WTC11 (cell line): Measurements from ENCODE around the gene GADL1. TPM values are rescaled to one million over a fixed set of nuclear protein-coding genes. Genes with fewer than 3 reads are reported as not detected.

Source experiments
- ATAC-seq: fragments of 200-7000 bp; cut with Tn5 transposase; 2 replicates; pipeline ENCODE4 v1.10.0; 2021; ENCODE audit warnings: mild to moderate bottlenecking, moderate library complexity
- CTCF ChIA-PET: fragments of 300-600 bp; sonication (Branson Sonifier 250); formaldehyde crosslinking; loops from one replicate; lab custom pipeline; 2021; ENCODE audit warnings: antibody characterized with exemption; lab: Charles Lee
- POLR2A ChIA-PET: fragments of 350-600 bp; sonication (Branson Sonifier 250); formaldehyde crosslinking; loops from one replicate; lab custom pipeline; 2021; ENCODE audit warnings: antibody characterized with exemption; lab: Charles Lee
- DNase-seq: peaks from one replicate; pipeline ENCODE4 v3.0.0; 2021; ENCODE audit warnings: low spot score
- H3K27ac Mint-ChIP-seq: 2 replicates; pipeline ENCODE4 v1.8.0; 2021; ENCODE audit warnings: mixed read lengths
- H3K27me3 Mint-ChIP-seq: 2 replicates; pipeline ENCODE4 v1.8.0; 2021; ENCODE audit warnings: low read depth, mild to moderate bottlenecking, moderate library complexity, mixed read lengths
- H3K36me3 Mint-ChIP-seq: 2 replicates; pipeline ENCODE4 v1.8.0; 2021; ENCODE audit warnings: mixed read lengths
- H3K4me1 Mint-ChIP-seq: 2 replicates; pipeline ENCODE4 v1.8.0; 2022; ENCODE audit warnings: mixed read lengths
- H3K4me3 Mint-ChIP-seq: 2 replicates; pipeline ENCODE4 v1.8.0; 2021; ENCODE audit warnings: mild to moderate bottlenecking, moderate library complexity, mixed read lengths
- H3K9me3 Mint-ChIP-seq: 2 replicates; pipeline ENCODE4 v1.8.0; 2021; ENCODE audit warnings: mixed read lengths
- CBFB ChIP-seq: sonication (generic); formaldehyde crosslinking; IDR thresholded peaks from 2 replicates; pipeline ENCODE4 v1.8.1; 2022; ENCODE audit warnings: mild to moderate bottlenecking, low read depth, missing genetic modification reagents
- KAT7 ChIP-seq: sonication (generic); formaldehyde crosslinking; IDR thresholded peaks from 2 replicates; pipeline ENCODE4 v1.8.1; 2023; ENCODE audit warnings: missing genetic modification reagents, mild to moderate bottlenecking, borderline replicate concordance
- MYBL2 ChIP-seq: sonication (generic); formaldehyde crosslinking; IDR thresholded peaks from 2 replicates; pipeline ENCODE4 v1.8.1; 2023; ENCODE audit warnings: mild to moderate bottlenecking, moderate library complexity, missing genetic modification reagents
- PRRX2 ChIP-seq: fragments of 250-450 bp; sonication (Bioruptor Pico); IDR thresholded peaks from 2 replicates; pipeline ENCODE4 v1.8.0; 2021; ENCODE audit warnings: mild to moderate bottlenecking
- ZBTB21 ChIP-seq: sonication (generic); formaldehyde crosslinking; IDR thresholded peaks from 2 replicates; pipeline ENCODE4 v1.8.1; 2023; ENCODE audit warnings: mild to moderate bottlenecking, missing genetic modification reagents, borderline replicate concordance
- ZNF423 ChIP-seq: fragments of 250-450 bp; sonication (Bioruptor Pico); IDR thresholded peaks from 2 replicates; pipeline ENCODE4 v2.1.2; 2022; ENCODE audit warnings: mild to moderate bottlenecking, moderate library complexity
- total RNA-seq: library from RNA; stranded (reverse); gene quantifications from 3 replicates; pipeline ENCODE4 v1.2.3, GENCODE V29; 2021
- TF ChIP-seq, protein P1 (sequence below): sonication (generic); formaldehyde crosslinking; IDR thresholded peaks from 2 replicates; pipeline ENCODE4 v1.8.1; 2023; ENCODE audit warnings: mild to moderate bottlenecking, missing genetic modification reagents
- TF ChIP-seq, protein P2 (sequence below): fragments of 250-450 bp; sonication (Bioruptor Pico); IDR thresholded peaks from 2 replicates; pipeline ENCODE4 v2.1.2; 2022; ENCODE audit warnings: mild to moderate bottlenecking, moderate library complexity
- TF ChIP-seq, protein P3 (sequence below): sonication (generic); formaldehyde crosslinking; IDR thresholded peaks from 2 replicates; pipeline ENCODE4 v1.8.0; 2022; ENCODE audit warnings: missing genetic modification reagents
- TF ChIP-seq, protein P4 (sequence below): sonication (generic); formaldehyde crosslinking; IDR thresholded peaks from 2 replicates; pipeline ENCODE4 v1.8.1; 2022; ENCODE audit warnings: mild to moderate bottlenecking, missing genetic modification reagents, moderate library complexity, borderline replicate concordance
- TF ChIP-seq, protein P5 (sequence below): sonication (generic); formaldehyde crosslinking; IDR thresholded peaks from 2 replicates; pipeline ENCODE4 v1.8.1; 2023; ENCODE audit warnings: mild to moderate bottlenecking, moderate library complexity, missing genetic modification reagents
- TF ChIP-seq, protein P6 (sequence below): fragments of 250-450 bp; sonication (Bioruptor Pico); IDR thresholded peaks from 2 replicates; pipeline ENCODE4 v1.9.0; 2021; ENCODE audit warnings: moderate library complexity, mild to moderate bottlenecking, inconsistent platforms, borderline replicate concordance
- TF ChIP-seq, protein P7 (sequence below): sonication (generic); formaldehyde crosslinking; IDR thresholded peaks from 2 replicates; pipeline ENCODE4 v1.8.1; 2022; ENCODE audit warnings: low read depth, mild to moderate bottlenecking, moderate library complexity, missing genetic modification reagents, borderline replicate concordance
- TF ChIP-seq, protein P8 (sequence below): fragments of 250-450 bp; sonication (Bioruptor Pico); conservative IDR thresholded peaks from 2 replicates; pipeline ENCODE4 v1.9.0; 2021; ENCODE audit warnings: mild to moderate bottlenecking
- TF ChIP-seq, protein P9 (sequence below): sonication (generic); formaldehyde crosslinking; IDR thresholded peaks from 2 replicates; pipeline ENCODE4 v1.8.1; 2023; ENCODE audit warnings: mild to moderate bottlenecking, missing genetic modification reagents, moderate library complexity
- TF ChIP-seq, protein P10 (sequence below): sonication (generic); formaldehyde crosslinking; IDR thresholded peaks from 2 replicates; pipeline ENCODE4 v1.8.1; 2022; ENCODE audit warnings: low read depth, missing genetic modification reagents, borderline replicate concordance

The GADL1 gene
- total RNA-seq, 1 experiment from 2014 or later: 0.15 TPM

DNA sequence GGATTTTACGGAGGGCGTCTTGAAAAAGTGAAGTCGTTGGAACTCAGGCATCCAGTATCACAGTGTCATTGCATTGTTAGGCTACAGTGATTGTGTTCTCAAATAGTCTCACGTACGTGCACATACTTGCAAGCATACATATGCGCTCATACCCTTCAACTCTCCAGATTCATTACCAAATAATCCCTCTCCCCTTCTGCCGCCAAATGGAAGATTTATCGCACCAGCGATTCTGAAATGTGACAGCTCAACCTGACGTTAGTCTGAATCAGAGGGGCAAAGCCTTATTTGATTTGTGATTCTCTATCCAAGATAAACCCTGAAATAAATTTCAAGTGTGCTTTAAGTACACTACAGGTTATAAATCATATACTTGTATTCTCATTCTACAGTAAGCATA is 119.4 kb downstream of the GADL1 start:
- ChIA-PET POLR2A (no interaction called here), CTCF (no interaction called here)
- Mint-ChIP-seq H3K4me1 (peaks cover 3% of the 10 kb centered on the region), H3K27ac (no peak overlapping the region), H3K27me3 (no peaks in the 10 kb centered on the region), H3K36me3 (no peaks in the 10 kb centered on the region), H3K4me3 (no peak overlapping the region), H3K9me3 (no peaks in the 10 kb centered on the region)
- TF ChIP-seq, protein P1, sequence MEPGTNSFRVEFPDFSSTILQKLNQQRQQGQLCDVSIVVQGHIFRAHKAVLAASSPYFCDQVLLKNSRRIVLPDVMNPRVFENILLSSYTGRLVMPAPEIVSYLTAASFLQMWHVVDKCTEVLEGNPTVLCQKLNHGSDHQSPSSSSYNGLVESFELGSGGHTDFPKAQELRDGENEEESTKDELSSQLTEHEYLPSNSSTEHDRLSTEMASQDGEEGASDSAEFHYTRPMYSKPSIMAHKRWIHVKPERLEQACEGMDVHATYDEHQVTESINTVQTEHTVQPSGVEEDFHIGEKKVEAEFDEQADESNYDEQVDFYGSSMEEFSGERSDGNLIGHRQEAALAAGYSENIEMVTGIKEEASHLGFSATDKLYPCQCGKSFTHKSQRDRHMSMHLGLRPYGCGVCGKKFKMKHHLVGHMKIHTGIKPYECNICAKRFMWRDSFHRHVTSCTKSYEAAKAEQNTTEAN (CRISPR knock-in tag): no peak
- TF ChIP-seq, protein P2, sequence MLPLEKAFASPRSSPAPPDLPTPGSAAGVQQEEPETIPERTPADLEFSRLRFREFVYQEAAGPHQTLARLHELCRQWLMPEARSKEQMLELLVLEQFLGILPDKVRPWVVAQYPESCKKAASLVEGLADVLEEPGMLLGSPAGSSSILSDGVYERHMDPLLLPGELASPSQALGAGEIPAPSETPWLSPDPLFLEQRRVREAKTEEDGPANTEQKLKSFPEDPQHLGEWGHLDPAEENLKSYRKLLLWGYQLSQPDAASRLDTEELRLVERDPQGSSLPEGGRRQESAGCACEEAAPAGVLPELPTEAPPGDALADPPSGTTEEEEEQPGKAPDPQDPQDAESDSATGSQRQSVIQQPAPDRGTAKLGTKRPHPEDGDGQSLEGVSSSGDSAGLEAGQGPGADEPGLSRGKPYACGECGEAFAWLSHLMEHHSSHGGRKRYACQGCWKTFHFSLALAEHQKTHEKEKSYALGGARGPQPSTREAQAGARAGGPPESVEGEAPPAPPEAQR (CRISPR knock-in tag): no peak
- TF ChIP-seq, protein P3, sequence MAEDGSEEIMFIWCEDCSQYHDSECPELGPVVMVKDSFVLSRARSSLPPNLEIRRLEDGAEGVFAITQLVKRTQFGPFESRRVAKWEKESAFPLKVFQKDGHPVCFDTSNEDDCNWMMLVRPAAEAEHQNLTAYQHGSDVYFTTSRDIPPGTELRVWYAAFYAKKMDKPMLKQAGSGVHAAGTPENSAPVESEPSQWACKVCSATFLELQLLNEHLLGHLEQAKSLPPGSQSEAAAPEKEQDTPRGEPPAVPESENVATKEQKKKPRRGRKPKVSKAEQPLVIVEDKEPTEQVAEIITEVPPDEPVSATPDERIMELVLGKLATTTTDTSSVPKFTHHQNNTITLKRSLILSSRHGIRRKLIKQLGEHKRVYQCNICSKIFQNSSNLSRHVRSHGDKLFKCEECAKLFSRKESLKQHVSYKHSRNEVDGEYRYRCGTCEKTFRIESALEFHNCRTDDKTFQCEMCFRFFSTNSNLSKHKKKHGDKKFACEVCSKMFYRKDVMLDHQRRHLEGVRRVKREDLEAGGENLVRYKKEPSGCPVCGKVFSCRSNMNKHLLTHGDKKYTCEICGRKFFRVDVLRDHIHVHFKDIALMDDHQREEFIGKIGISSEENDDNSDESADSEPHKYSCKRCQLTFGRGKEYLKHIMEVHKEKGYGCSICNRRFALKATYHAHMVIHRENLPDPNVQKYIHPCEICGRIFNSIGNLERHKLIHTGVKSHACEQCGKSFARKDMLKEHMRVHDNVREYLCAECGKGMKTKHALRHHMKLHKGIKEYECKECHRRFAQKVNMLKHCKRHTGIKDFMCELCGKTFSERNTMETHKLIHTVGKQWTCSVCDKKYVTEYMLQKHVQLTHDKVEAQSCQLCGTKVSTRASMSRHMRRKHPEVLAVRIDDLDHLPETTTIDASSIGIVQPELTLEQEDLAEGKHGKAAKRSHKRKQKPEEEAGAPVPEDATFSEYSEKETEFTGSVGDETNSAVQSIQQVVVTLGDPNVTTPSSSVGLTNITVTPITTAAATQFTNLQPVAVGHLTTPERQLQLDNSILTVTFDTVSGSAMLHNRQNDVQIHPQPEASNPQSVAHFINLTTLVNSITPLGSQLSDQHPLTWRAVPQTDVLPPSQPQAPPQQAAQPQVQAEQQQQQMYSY (CRISPR knock-in tag): no peak
- no peak for TF ChIP-seq CBFB (CRISPR knock-in tag)
- TF ChIP-seq MYBL2 (CRISPR knock-in tag): no peak
- TF ChIP-seq, protein P4, sequence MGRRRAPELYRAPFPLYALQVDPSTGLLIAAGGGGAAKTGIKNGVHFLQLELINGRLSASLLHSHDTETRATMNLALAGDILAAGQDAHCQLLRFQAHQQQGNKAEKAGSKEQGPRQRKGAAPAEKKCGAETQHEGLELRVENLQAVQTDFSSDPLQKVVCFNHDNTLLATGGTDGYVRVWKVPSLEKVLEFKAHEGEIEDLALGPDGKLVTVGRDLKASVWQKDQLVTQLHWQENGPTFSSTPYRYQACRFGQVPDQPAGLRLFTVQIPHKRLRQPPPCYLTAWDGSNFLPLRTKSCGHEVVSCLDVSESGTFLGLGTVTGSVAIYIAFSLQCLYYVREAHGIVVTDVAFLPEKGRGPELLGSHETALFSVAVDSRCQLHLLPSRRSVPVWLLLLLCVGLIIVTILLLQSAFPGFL (CRISPR knock-in tag): no peak
- no peak for TF ChIP-seq KAT7 (CRISPR knock-in tag)
- TF ChIP-seq, protein P5, sequence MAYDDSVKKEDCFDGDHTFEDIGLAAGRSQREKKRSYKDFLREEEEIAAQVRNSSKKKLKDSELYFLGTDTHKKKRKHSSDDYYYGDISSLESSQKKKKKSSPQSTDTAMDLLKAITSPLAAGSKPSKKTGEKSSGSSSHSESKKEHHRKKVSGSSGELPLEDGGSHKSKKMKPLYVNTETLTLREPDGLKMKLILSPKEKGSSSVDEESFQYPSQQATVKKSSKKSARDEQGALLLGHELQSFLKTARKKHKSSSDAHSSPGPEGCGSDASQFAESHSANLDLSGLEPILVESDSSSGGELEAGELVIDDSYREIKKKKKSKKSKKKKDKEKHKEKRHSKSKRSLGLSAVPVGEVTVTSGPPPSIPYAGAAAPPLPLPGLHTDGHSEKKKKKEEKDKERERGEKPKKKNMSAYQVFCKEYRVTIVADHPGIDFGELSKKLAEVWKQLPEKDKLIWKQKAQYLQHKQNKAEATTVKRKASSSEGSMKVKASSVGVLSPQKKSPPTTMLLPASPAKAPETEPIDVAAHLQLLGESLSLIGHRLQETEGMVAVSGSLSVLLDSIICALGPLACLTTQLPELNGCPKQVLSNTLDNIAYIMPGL (CRISPR knock-in tag): no peak
- TF ChIP-seq ZNF423 (CRISPR knock-in tag): no peak
- DNase-seq: no peak
- no peak for ATAC-seq

DNA sequence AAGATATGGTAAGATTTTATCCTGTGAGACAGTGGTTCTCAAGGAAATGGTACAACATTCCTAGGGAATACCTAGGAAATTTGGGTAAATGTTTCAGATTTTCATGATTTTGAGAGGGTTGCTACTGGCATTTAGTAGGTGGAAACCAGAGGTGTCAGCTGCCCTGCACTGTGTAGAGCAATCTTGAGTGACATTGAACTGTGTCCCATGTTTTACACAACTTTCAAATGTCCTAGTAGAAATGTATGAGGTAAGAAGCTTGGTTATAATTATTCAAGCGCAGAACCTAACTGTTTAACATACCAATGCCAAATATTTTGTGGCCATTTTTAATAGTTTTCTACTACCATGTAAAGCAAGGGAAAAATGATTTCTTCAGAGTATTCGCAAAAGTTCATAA is 120.4 kb downstream of the GADL1 start:
- DNase-seq (no peak), ATAC-seq (no peak)
- Mint-ChIP-seq H3K4me1 (peaks cover 3% of the 10 kb centered on the region), H3K27ac (no peak overlapping the region), H3K27me3 (no peaks in the 10 kb centered on the region), H3K36me3 (no peaks in the 10 kb centered on the region), H3K4me3 (no peak overlapping the region), H3K9me3 (no peaks in the 10 kb centered on the region)
- POLR2A ChIA-PET: no interaction called here
- CTCF ChIA-PET: no interaction called here
- TF ChIP-seq ZBTB21 (CRISPR knock-in tag): no peak
- TF ChIP-seq, protein P6, sequence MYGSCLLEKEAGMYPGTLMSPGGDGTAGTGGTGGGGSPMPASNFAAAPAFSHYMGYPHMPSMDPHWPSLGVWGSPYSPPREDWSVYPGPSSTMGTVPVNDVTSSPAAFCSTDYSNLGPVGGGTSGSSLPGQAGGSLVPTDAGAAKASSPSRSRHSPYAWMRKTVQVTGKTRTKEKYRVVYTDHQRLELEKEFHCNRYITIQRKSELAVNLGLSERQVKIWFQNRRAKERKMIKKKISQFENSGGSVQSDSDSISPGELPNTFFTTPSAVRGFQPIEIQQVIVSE (CRISPR knock-in tag): no peak
- TF ChIP-seq, protein P7, sequence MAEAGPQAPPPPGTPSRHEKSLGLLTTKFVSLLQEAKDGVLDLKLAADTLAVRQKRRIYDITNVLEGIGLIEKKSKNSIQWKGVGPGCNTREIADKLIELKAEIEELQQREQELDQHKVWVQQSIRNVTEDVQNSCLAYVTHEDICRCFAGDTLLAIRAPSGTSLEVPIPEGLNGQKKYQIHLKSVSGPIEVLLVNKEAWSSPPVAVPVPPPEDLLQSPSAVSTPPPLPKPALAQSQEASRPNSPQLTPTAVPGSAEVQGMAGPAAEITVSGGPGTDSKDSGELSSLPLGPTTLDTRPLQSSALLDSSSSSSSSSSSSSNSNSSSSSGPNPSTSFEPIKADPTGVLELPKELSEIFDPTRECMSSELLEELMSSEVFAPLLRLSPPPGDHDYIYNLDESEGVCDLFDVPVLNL: no peak
- no peak for TF ChIP-seq PRRX2
- TF ChIP-seq, protein P8, sequence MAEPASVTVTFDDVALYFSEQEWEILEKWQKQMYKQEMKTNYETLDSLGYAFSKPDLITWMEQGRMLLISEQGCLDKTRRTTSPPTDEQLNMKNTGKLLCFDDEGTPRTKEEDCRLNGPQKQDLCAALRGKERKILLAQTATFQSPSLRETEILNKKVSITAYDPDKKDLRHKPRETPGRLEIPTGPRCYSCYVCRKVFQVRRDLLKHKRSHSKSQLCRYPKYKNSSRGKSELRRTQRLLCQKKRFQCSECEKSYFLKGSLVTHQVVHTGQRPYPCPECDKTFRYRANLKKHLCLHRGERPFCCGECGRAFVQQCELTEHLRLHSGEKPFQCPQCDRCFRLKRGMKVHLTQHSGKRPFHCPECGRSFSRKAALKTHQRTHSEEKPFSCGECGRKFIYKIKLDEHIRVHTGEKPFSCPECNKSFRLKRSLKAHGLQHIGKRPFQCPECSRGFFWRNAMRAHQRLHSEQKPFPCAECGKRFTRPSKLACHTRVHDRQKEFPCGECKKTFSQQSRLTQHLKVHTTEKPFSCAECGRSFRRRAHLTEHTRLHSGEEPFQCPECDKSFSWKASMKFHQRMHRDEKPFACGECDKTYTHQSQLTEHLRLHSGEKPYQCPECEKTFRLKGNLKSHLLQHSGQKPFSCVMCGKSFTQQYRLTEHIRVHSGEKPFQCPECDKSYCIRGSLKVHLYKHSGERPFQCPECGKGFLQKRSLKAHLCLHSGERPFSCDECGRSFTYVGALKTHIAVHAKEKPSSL: no peak
- TF ChIP-seq, protein P9, sequence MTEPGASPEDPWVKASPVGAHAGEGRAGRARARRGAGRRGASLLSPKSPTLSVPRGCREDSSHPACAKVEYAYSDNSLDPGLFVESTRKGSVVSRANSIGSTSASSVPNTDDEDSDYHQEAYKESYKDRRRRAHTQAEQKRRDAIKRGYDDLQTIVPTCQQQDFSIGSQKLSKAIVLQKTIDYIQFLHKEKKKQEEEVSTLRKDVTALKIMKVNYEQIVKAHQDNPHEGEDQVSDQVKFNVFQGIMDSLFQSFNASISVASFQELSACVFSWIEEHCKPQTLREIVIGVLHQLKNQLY (CRISPR knock-in tag): no peak
- TF ChIP-seq CBFB (CRISPR knock-in tag): no peak
- TF ChIP-seq, protein P10, sequence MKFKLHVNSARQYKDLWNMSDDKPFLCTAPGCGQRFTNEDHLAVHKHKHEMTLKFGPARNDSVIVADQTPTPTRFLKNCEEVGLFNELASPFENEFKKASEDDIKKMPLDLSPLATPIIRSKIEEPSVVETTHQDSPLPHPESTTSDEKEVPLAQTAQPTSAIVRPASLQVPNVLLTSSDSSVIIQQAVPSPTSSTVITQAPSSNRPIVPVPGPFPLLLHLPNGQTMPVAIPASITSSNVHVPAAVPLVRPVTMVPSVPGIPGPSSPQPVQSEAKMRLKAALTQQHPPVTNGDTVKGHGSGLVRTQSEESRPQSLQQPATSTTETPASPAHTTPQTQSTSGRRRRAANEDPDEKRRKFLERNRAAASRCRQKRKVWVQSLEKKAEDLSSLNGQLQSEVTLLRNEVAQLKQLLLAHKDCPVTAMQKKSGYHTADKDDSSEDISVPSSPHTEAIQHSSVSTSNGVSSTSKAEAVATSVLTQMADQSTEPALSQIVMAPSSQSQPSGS (CRISPR knock-in tag): no peak
